H1 (cell line): ENCODE results near the gene SRRM3. TPM values are rescaled to one million over a fixed set of nuclear protein-coding genes. Genes with fewer than 3 reads are reported as not detected.
A peak's percentile ranks its signal among the peaks of the same experiment; 100 is the strongest.

Experiments
- CTCF ChIA-PET: fragments of 300-600 bp; sonication (Branson Sonifier 250); formaldehyde crosslinking; loops from one replicate; lab custom pipeline; 2021; ENCODE audit not compliant: partially characterized antibody; lab: Charles Lee
- POLR2A ChIA-PET: fragments of 300-600 bp; sonication (Branson Sonifier 250); formaldehyde crosslinking; loops from one replicate; lab custom pipeline; 2021; ENCODE audit warnings: inconsistent platforms; ENCODE audit not compliant: partially characterized antibody; lab: Charles Lee
- DNase-seq, 2 experiments: peaks; one replicate each; pipeline versions ENCODE4 v3.0.0 to v3.0.0-alpha.2; 2010 to 2022; ENCODE audit warnings: low spot score in 2 of 2, low read depth in 1 of 2, mixed read lengths in 1 of 2
- FAIRE-seq: peaks from 2 replicates; lab custom pipeline; 2011; peaks lifted over from hg19 to GRCh38; lab: Jason Lieb, UNC
- H2AFZ ChIP-seq: 2 replicates; pipeline ENCODE4 v1.8.1; 2012; ENCODE audit warnings: low read length, inconsistent platforms
- H2AK5ac ChIP-seq: 2 replicates; pipeline ENCODE4 v1.6.1; 2013; ENCODE audit warnings: low read depth, low read length
- H2BK120ac ChIP-seq: replicated peaks from 2 replicates; pipeline ENCODE3; 2013; ENCODE audit warnings: low read depth, low read length, inconsistent platforms
- H2BK12ac ChIP-seq: 2 replicates; pipeline ENCODE4 v1.6.1; 2013; ENCODE audit warnings: low read depth, low read length
- H2BK15ac ChIP-seq: 2 replicates; pipeline ENCODE4 v1.6.1; 2013; ENCODE audit warnings: low read length
- H2BK20ac ChIP-seq: 2 replicates; pipeline ENCODE4 v1.6.1; 2013; ENCODE audit warnings: low read length
- H2BK5ac ChIP-seq: 2 replicates; pipeline ENCODE4 v1.6.1; 2013; ENCODE audit warnings: low read depth, low read length
- H3K14ac ChIP-seq: 2 replicates; pipeline ENCODE4 v1.6.1; 2013; ENCODE audit warnings: inconsistent platforms; ENCODE audit not compliant: insufficient read length
- H3K18ac ChIP-seq: 2 replicates; pipeline ENCODE4 v1.6.1; 2013; ENCODE audit warnings: low read length; ENCODE audit errors: extremely low read depth
- H3K23ac ChIP-seq: 2 replicates; pipeline ENCODE4 v1.6.1; 2013; ENCODE audit warnings: inconsistent platforms; ENCODE audit not compliant: insufficient read length
- H3K23me2 ChIP-seq: 2 replicates; pipeline ENCODE4 v1.6.1; 2013; ENCODE audit warnings: low read depth, low read length
- H3K27ac ChIP-seq: 2 replicates; pipeline ENCODE4 v1.6.1; 2011; ENCODE audit warnings: low read depth, low read length, inconsistent platforms
- H3K27me3 ChIP-seq, 4 experiments: replicated peaks in 1 of 4; 1 replicate in 1 of 4; 2 replicates in 3 of 4; pipeline versions ENCODE4 v1.6.1 to v1.8.1; 2011 to 2013; ENCODE audit warnings: low read length in 3 of 4, mild to moderate bottlenecking in 3 of 4, inconsistent platforms in 2 of 4, mixed read lengths in 2 of 4, moderate library complexity in 1 of 4; ENCODE audit not compliant: control insufficient read depth in 3 of 4, insufficient read depth in 3 of 4; ENCODE audit errors: extremely low read depth in 1 of 4
- H3K36me3 ChIP-seq, 4 experiments: 2 replicates each; pipeline versions ENCODE4 v1.6.1 to v1.8.1; 2011 to 2013; ENCODE audit warnings: mild to moderate bottlenecking in 4 of 4, low read length in 3 of 4, moderate library complexity in 2 of 4, control low read depth in 1 of 4, inconsistent platforms in 1 of 4; ENCODE audit not compliant: insufficient read depth in 4 of 4, control insufficient read depth in 2 of 4
- H3K4ac ChIP-seq: replicated peaks from 2 replicates; pipeline ENCODE3; 2013; ENCODE audit warnings: low read length, low read depth, mixed read lengths, inconsistent platforms; ENCODE audit not compliant: insufficient read length
- H3K4me1 ChIP-seq, 4 experiments: replicated peaks in 1 of 4; 1 replicate in 1 of 4; 2 replicates in 3 of 4; pipeline versions ENCODE4 v1.6.1 to v1.8.1; 2011 to 2013; ENCODE audit warnings: low read length in 3 of 4, inconsistent platforms in 2 of 4, mixed read lengths in 1 of 4; ENCODE audit not compliant: insufficient read depth in 4 of 4, control insufficient read depth in 3 of 4
- H3K4me2 ChIP-seq, 2 experiments: 2 replicates each; pipeline versions ENCODE4 v1.6.1 to v1.8.1; 2011 to 2013; ENCODE audit warnings: low read depth in 2 of 2, low read length in 2 of 2, control low read depth in 1 of 2, inconsistent platforms in 1 of 2, mild to moderate bottlenecking in 1 of 2; ENCODE audit not compliant: insufficient read depth in 1 of 2
- H3K4me3 ChIP-seq, 4 experiments: fragments of 200-600, 300-600 bp in 1 of 4; sonication (generic), shearing (Covaris generic), sonication (Bioruptor Twin) in 1 of 4; 2 replicates each; pipeline versions ENCODE4 v1.5.1 to v1.8.1; 2011 to 2016; ENCODE audit warnings: low read length in 4 of 4, low read depth in 3 of 4, control low read depth in 2 of 4, inconsistent platforms in 2 of 4, mild to moderate bottlenecking in 2 of 4, mixed read lengths in 1 of 4, moderate library complexity in 1 of 4; ENCODE audit not compliant: insufficient read depth in 2 of 4; ENCODE audit errors: extremely low read depth in 1 of 4
- H3K56ac ChIP-seq: replicated peaks from 2 replicates; pipeline ENCODE3; 2013; ENCODE audit warnings: low read depth, mild to moderate bottlenecking, mixed read lengths, low read length, inconsistent platforms; ENCODE audit not compliant: insufficient read length
- H3K79me1 ChIP-seq: 2 replicates; pipeline ENCODE4 v1.6.1; 2013; ENCODE audit warnings: low read depth, low read length, control low read depth
- H3K79me2 ChIP-seq, 2 experiments: 2 replicates each; pipeline versions ENCODE4 v1.6.1 to v1.8.1; 2012 to 2013; ENCODE audit warnings: low read length in 2 of 2, mild to moderate bottlenecking in 2 of 2, inconsistent platforms in 1 of 2; ENCODE audit not compliant: insufficient read depth in 2 of 2, control insufficient read depth in 1 of 2
- H3K9ac ChIP-seq, 4 experiments: replicated peaks in 1 of 4; 1 replicate in 1 of 4; 2 replicates in 3 of 4; pipeline versions ENCODE4 v1.6.1 to v1.8.1; 2011 to 2013; ENCODE audit warnings: low read depth in 3 of 4, low read length in 3 of 4, control low read depth in 2 of 4, mild to moderate bottlenecking in 2 of 4, moderate library complexity in 2 of 4, inconsistent platforms in 1 of 4; ENCODE audit errors: extremely low read depth in 1 of 4
- H3K9me3 ChIP-seq, 2 experiments: 2 replicates each; pipeline versions ENCODE4 v1.6.1 to v1.8.1; 2012 to 2013; ENCODE audit warnings: mild to moderate bottlenecking in 2 of 2, moderate library complexity in 2 of 2, control low read depth in 1 of 2, inconsistent platforms in 1 of 2, low read depth in 1 of 2, low read length in 1 of 2, mixed read lengths in 1 of 2; ENCODE audit not compliant: insufficient read depth in 2 of 2
- H4K20me1 ChIP-seq, 2 experiments: replicated peaks in 1 of 2; 2 replicates each; pipeline versions ENCODE3 to v1.8.1; 2011 to 2013; ENCODE audit warnings: inconsistent platforms in 2 of 2, low read length in 2 of 2, mild to moderate bottlenecking in 1 of 2; ENCODE audit not compliant: insufficient read depth in 2 of 2, control insufficient read depth in 1 of 2
- H4K5ac ChIP-seq: 2 replicates; pipeline ENCODE4 v1.6.1; 2013; ENCODE audit warnings: low read length, low read depth, mixed read lengths, inconsistent platforms; ENCODE audit not compliant: insufficient read length
- H4K8ac ChIP-seq: 2 replicates; pipeline ENCODE4 v1.8.0; 2013; ENCODE audit warnings: mild to moderate bottlenecking, moderate library complexity, low read length, inconsistent platforms; ENCODE audit not compliant: insufficient read depth; ENCODE audit errors: extremely low read depth
- H4K91ac ChIP-seq: replicated peaks from 2 replicates; pipeline ENCODE3; 2013; ENCODE audit warnings: low read length, mixed read lengths, inconsistent platforms; ENCODE audit not compliant: insufficient read length
- EZH2 ChIP-seq: fragments of 200-600 bp; sonication (generic); IDR thresholded peaks from 2 replicates; pipeline ENCODE4 v1.7.1; 2012; ENCODE audit warnings: low read depth, mild to moderate bottlenecking, moderate library complexity, low read length, inconsistent platforms; ENCODE audit not compliant: severe bottlenecking
- POLR2AphosphoS5 ChIP-seq: IDR thresholded peaks from 2 replicates; pipeline ENCODE4 v1.6.1; 2011; ENCODE audit warnings: low read depth, low read length
- SIRT6 ChIP-seq: IDR thresholded peaks from one replicate; pipeline ENCODE4 v1.7.1; 2012; ENCODE audit warnings: low read length, inconsistent platforms
- WGBS, 2 experiments: shearing (Covaris generic) in 1 of 2; methylation state at CpG; one replicate each; pipeline versions ENCODE4 v1.1.6 to v1.1.7; 2013 to 2015; ENCODE audit warnings: low lambda C conversion rate in 2 of 2, mixed read lengths in 2 of 2, inconsistent platforms in 1 of 2, low coverage in 1 of 2, missing lambda C conversion rate in 1 of 2; ENCODE audit not compliant: insufficient replicate concordance in 2 of 2, insufficient coverage in 1 of 2, insufficient read length in 1 of 2; ENCODE audit errors: extremely low coverage in 1 of 2, missing lambda C conversion rate in 1 of 2; 5-methylcytosine and 5-hydroxymethylcytosine counted together
- polyA plus RNA-seq, 7 experiments: library from polyadenylated mRNA; depleted of rRNA in 3 of 7; stranded (reverse) in 5 of 7; unstranded in 2 of 7; fragments of >200 nt in 5 of 7; fragments of 200-250 nt in 2 of 7; gene quantifications; 1 replicate in 5 of 7; 2 replicates in 1 of 7; 4 replicates in 1 of 7; pipeline versions ENCODE4 v1.2.1 to v1.2.3, GENCODE V29; 2011 to 2013; ENCODE audit warnings: missing spikeins in 2 of 7, mixed read lengths in 2 of 7
- total RNA-seq: library from RNA; stranded (reverse); fragmentation: NEBNext Ultra II Directional; extraction: Animal tissue kit (Norgen Biotek cat#: 25700); gene quantifications from 2 replicates; pipeline ENCODE4 v1.2.1, GENCODE V29; 2021

Gene SRRM3
- total and polyA plus RNA-seq, 2 of the 8 experiments (the other 6 are each of a cell fraction or from before 2014, with no cell fraction given), result 10.4 to 17.4 TPM

DNA sequence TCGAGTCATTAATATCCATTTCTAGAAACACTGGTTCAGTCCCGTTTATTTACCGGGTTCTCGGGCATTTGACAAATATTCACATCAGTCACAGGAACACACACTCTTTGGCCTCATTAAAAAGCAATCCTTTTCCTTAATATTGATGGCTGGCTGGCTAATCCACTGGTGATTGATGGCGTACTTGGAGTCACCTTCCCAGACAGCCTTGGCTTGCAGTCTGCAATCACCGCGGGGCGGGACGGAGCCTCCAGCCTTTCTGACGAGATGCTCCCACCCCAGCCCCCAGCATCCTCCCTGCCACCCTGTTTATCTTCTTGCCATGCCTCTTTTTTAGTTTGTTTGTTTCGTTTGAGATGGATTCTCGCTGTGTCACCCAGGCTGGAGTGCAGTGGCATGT is 36.6 kb downstream of the SRRM3 start:
- Histone ChIP-seq H3K79me2 (no peaks in the 10 kb centered on the region), H4K8ac (no peak overlapping the region), H3K4me1 (peaks cover 6 to 27% (median 19%) of the 10 kb centered on the region in 4 experiments), H3K9ac (no peak overlapping the region), H3K14ac (no peak overlapping the region), H2AFZ (no peak overlapping the region), H3K56ac (no peak overlapping the region), H4K5ac (no peak overlapping the region), H4K91ac (no peak overlapping the region), H3K4me3 (no peak overlapping the region), H2AK5ac (no peak overlapping the region), H2BK20ac (no peak overlapping the region), H3K36me3 (no peaks in the 10 kb centered on the region), H3K9me3 (0 out of 4 replicates have a peak, but pooled peaks cover 0 to 9% of the 10 kb centered on the region in 2 experiments), H3K27ac (no peak overlapping the region), H2BK120ac (no peak overlapping the region), H3K4me2 (no peak overlapping the region), H3K23me2 (peaks cover 8% of the 10 kb centered on the region), H3K79me1 (no peaks in the 10 kb centered on the region; the same call in 1 of the 2 replicates), H3K27me3 (no peaks in the 10 kb centered on the region; a peak in 1 of 7 replicates), H2BK5ac (no peak overlapping the region), H4K20me1 (no peaks in the 10 kb centered on the region), H3K23ac (no peak overlapping the region), H2BK15ac (no peak overlapping the region; the same call in 1 of the 2 replicates), H3K18ac (no peak overlapping the region), H2BK12ac (0 out of 2 replicates have a peak overlapping the region, but pooled peaks have one; percentile 22), H3K4ac (no peak overlapping the region)
- ChIA-PET CTCF (interaction anchor here (0.8 to 1.8 kb wide), 6 partner anchors 9 to 36 kb away, joined by 3 to 7 read pairs (median 4); no protein-coding TSS in a partner anchor), POLR2A (interaction anchor here (1.0 to 1.2 kb wide), 2 partner anchors 8 to 190 kb away, joined by 3 read pairs; partner anchors contain the start of genes MDH2 and STYXL1)
- no peak for FAIRE-seq
- TF ChIP-seq POLR2AphosphoS5 (no peak), EZH2 (no peak), SIRT6 (no peak)
- DNase-seq, result no peak
- 88% methylated on average over 12 of the region's 12 CpGs; no CpG with 5 or more reads in 1 of the 2 experiments for WGBS, 2 experiments
